Measurements from ENCODE around the gene TMC6.

TMC6 gene

DNA sequence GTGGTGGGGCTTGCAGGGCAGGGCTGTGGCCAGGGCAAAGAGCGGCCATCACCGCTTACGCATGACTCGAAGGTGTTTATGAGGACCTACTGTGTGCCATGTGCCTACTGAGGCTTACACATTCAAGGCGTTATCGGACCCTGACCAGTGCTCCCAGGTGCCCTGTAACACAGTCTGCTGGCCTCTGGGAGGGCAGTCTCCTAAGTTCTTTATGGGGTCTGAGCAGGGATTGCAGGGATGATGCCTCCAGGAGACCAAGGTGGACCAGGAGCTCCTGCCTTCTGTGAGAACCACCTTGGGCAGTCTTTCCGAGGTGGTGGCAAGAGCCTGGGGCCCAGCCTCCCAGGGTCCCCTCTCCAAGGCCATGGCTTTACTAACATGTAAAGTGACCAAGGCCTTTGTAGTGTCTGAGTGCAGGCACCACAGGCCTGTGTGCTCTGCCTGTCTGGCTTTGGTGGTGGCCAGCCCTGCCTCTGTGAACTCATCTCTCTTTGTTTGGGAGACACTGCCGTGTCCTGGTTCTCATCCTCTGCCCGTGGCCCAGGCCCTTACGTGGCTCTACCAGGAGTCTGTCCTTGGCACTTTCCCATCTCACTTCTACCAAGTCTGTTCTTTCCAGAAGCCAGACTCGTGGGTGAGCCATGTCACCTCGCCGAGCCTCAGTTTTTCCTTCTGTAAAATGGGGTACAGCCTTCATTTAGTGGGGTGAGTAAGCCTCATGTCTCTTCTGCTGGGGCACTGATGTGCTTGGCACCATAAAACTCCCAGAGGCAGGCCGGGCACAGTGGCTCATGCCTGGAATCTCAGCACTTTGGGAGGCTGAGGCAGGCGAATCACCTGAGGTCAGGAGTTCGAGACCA lies 36.4 kb upstream of the TMC6 start:
- TF ChIP-seq ZFX (IDR thresholded peaks at IDR 0.05) = no peak
- TF ChIP-seq, protein P1, sequence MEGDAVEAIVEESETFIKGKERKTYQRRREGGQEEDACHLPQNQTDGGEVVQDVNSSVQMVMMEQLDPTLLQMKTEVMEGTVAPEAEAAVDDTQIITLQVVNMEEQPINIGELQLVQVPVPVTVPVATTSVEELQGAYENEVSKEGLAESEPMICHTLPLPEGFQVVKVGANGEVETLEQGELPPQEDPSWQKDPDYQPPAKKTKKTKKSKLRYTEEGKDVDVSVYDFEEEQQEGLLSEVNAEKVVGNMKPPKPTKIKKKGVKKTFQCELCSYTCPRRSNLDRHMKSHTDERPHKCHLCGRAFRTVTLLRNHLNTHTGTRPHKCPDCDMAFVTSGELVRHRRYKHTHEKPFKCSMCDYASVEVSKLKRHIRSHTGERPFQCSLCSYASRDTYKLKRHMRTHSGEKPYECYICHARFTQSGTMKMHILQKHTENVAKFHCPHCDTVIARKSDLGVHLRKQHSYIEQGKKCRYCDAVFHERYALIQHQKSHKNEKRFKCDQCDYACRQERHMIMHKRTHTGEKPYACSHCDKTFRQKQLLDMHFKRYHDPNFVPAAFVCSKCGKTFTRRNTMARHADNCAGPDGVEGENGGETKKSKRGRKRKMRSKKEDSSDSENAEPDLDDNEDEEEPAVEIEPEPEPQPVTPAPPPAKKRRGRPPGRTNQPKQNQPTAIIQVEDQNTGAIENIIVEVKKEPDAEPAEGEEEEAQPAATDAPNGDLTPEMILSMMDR (conservative IDR thresholded peaks at IDR 0.05) = no peak
- H3K27ac ChIP-seq = peak overlapping the region; percentile 36; the same call in 1 of the 2 replicates

DNA sequence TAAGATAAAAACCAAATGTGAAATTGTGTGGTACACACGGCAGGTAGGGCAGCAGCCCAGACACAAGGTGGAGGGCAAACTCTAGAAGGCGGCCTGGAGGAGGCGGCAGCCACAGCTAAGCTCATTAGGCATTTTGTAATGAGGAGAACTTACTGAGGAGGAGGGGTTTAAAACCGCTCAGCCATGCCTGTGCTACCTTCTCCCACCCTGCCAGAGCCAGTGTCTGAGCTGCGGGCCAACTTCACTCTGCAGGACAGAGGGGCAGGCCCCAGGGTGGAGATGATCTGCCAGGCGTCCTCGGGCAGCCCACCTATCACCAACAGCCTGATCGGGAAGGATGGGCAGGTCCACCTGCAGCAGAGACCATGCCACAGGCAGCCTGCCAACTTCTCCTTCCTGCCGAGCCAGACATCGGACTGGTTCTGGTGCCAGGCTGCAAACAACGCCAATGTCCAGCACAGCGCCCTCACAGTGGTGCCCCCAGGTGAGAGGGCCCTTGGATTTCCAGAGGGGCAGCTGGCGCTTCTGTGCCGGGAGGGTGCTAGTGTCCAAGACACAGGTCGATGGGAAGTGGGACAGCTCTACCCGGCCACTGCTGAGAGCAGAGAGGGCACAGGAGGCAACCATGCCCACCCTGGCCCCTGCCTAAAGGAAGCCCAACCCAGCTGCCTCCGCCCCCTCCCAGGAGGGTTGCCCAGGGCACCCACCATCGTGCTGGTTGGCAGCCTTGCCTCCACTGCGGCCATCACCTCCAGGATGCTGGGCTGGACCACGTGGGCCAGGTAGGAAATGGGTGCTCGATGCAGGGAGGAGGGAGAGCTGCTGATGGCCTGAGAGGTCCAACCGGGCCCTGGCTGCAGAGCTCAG lies 35.6 kb upstream of the TMC6 start:
- H3K27ac ChIP-seq = peak overlapping the region; percentile 36
- TF ChIP-seq, protein P1 (conservative IDR thresholded peaks at IDR 0.05) = no peak
- no peak for TF ChIP-seq ZFX (IDR thresholded peaks at IDR 0.05)

DNA sequence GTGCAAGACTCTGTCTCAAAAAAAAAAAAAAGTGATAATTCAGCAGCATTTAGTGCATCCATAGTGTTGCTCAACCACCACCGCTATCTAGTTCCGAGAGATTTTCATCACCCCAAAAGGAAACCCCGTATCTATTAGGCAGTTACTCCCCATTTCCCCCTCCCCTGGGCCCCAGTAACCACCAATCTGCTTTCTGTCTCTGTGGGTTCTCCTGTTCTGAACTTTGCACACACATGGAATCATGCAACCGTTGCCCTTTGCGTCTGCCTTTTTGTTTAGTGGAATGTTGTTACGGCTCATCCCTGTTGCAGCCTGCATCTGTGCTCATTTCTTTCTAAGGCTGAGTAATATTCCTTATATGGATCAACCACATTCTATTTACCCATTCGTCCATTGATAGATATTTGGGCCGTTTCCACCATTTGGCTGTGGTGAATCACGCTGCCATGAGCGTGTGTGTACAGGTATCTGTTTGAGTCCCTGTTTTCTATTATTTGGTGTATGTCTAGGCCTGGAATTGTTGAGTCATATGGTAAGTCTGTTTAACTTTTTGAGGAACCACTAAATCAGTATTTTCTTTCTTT lies 31.1 kb upstream of the TMC6 start:
- TF ChIP-seq, protein P1 (conservative IDR thresholded peaks at IDR 0.05) = no peak
- TF ChIP-seq ZFX (IDR thresholded peaks at IDR 0.05) = no peak

DNA sequence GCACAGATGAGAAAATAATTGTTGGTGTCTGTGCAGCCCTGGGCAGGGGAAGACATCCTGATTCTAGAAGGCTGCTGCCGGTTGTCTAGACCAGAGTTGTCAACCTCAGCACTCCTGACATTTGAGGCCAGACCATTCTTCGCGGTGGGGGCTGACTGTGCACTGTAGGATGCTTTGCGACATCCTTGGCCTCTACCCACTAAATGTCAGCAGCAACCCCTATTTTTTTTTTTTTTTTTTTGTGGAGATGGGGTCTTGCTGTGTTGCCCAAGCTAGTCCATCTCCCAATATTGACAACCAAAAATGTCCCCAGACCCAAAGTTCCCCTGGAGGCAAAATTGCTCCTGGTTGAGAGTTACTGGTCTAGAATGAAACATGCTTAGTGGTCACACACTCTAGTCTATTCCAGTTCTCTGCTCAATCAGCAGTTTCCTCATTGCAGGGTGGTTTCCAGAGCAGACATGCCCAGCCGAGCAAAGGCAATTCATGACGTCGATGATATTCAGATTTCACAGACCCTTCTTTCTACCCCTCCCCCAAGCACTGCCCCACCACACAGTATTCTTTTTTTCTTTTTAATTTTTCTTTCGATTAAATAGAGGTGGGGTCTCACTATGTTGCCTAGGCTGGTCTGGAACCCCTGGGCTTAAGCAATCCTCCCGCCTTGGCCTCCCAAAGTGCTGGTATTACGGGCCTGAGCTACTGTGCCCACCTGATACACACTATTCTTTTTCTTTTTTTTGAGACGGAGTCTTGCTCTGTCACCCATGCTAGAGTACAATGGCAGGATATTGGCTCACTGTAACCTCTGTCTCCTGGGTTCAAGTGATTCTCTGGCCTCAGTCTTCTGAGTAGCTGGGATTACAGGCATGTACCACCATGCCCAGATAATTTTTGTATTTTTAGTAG lies 26.6 kb upstream of the TMC6 start:
- no peak overlapping the region for H3K27ac ChIP-seq
- no peak for TF ChIP-seq ZFX (IDR thresholded peaks at IDR 0.05)
- TF ChIP-seq, protein P1 (conservative IDR thresholded peaks at IDR 0.05) = no peak

More for the DNA sequence above, 31.1 kb upstream of the TMC6 start:
- H3K27ac ChIP-seq = no peak overlapping the region

DNA sequence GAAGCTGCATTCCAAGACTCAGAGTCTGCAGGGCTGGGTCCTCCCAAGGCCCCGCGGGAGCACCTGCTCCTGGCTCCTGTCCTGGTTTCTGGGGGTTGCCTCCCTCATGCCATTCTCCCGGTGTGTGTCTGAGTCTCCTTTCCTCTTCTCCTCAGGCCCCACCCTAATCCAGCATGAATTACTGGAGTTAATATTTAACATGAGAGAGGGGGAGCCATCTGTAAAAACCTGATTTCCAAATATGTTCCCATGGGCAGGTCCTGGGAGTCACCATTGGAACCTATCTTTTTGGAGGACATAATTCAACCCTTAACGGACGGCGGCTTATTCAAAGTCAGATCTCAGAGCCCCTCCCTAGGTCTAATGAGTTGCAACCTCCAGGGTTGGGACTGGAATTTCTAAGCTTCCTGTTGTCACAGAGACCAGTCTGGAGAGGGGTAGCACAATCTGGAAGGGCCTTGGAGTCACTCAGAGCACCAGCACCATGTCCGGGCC lies 23.0 kb upstream of the TMC6 start:
- no peak overlapping the region for H3K27ac ChIP-seq
- TF ChIP-seq, protein P1 (conservative IDR thresholded peaks at IDR 0.05) = no peak

DNA sequence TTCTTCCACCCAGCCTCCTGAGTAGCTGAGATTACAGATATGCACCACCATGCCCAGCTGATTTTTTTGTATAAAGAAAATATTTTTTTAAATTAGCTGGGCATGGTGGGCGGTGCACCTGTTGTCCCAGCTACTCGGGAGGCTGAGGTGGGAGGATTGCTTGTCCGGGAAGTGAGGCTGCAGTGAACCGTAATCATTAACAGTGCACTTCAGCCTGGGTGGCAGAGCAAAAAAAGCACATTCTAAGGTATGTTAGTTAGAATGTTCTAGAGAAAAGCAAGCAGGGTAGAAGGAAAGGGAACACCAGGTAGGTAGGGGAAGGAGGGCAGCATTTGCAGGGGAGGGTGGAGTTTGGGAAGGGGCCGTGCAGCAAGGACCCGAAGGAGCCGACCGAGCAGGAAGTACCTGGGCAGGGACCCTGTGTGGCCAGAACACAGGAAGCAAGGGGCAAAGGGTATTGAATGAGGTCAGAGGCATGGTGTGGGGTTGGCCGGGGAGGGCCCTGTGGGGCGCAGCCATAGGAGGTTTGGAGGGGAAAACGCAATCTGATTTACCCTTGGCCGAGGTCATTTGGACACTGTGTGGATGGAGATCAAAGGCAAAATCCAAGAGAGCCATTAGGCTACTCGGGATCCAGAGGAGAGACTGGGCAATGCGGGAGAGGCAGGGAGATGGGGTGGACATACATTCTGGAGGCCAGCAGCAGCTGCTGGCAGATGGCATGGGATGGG lies 19.9 kb upstream of the TMC6 start:
- TF ChIP-seq, protein P1 (conservative IDR thresholded peaks at IDR 0.05) = no peak
- no peak for TF ChIP-seq ZFX (IDR thresholded peaks at IDR 0.05)
- no peak overlapping the region for H3K27ac ChIP-seq
